Measurements from ENCODE around the gene KBTBD2.
"Not testable (repeated sequence)": the region's sequence is repeated elsewhere in the genome, so short reads cannot be mapped to it uniquely, and the experiment has no call there.

KBTBD2 gene

DNA sequence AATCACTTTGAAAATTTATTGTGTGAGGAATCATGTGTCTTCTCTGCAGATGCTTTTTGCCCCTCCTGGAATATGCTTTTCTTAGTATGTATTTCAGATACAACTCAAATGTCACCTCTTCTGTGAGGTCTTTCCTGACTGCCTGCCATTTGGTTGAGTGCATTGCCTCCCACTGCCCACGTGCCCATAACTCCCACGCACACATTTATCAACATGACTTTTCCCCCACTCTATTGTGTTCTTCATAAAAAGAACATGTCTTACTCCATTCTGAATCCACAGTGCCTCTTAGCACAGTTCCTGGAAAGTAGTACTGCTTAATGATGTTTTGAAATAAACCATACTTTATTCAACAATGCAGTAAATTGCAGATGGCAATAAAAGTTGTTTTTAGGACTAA, 42.9 kb downstream of the KBTBD2 start:
- DNase-seq: not testable (repeated sequence)

DNA sequence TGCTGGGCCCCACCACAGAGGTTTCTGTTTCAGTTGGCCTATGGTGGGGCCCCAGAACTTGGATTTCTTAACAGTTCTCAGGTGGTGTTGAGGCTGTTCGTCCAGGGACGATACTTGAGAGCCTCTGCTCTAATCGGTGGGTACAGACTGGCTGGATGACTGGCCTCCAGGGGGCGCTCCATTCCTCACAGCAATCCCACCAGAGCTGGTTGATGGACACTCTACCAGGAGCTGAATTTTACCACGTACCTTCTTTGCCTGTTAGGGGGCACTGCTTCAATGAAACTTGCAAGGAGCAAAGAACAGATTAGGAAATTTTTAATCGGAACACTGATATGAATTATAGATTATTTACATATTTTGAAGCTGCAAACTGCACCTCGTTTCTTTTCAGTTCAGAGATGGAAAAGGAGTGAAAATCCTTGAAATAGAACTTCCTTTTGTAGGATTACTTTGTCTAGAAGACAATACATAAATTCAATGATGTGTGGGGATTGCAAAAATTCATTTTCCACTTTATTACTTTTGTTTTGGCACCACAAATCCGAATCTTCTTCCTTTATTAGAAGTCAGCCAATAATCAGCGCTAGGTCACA, 44.8 kb downstream of the KBTBD2 start:
- DNase-seq: no peak

DNA sequence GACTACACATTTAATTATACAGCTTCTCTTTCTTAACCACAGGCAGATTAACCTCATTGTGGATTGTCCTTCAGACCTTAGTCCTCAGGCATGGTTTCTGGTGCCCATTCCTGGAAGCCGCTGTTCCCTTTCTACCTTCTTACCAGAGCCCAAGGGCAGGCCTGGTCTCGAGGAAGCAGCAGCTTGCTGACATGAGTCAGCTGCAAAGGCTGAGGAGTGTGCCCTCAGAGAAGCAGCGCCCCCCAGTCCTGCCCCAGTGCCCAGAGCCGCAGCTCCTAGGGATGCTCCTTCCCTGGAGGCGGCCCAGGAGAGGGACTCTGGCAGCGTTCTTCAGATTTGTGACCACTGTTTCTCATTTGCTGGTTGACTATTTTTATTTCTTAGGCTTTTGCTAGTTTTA, 46.8 kb downstream of the KBTBD2 start:
- not testable (repeated sequence) for DNase-seq

DNA sequence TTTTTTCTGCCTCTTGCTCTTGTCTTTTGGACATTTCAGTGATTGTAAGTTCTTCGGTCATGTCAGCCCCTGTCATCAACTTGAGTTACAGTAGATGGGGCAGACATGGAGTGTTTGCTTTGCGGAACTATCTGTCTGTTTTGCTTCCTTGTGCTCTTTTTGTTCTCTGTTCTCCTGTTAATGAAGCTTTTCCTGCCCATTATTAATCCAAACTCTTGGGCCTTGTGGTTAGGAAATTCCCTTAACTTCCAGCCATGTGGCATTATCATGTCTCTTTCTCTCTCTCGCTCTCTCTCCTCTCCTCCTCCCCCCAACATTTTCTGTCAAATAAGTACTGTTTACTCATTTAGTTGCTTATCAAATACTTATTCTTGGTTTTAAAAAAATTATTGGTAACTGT, 47.8 kb downstream of the KBTBD2 start:
- DNase-seq: not testable (repeated sequence)

DNA sequence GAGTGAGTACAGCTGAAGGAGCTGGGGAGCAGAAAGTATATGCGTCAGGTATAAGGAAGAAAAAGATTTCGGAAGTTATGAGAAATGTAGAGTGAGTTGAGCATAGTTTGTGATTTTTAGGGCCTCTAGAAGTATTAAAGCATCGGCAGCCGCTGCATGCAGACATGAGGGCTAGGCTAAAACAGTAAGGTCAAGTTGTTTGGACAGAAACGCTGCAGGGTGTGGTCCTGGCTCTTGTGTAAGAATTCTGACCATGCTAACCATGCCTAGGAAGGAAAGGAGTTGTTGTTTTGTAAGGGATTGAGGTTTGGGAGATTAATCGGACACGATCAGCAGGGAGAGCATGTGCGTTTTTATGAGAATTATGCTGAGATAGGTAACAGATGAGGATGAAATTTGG, 51.7 kb downstream of the KBTBD2 start:
- DNase-seq: not testable (repeated sequence)

DNA sequence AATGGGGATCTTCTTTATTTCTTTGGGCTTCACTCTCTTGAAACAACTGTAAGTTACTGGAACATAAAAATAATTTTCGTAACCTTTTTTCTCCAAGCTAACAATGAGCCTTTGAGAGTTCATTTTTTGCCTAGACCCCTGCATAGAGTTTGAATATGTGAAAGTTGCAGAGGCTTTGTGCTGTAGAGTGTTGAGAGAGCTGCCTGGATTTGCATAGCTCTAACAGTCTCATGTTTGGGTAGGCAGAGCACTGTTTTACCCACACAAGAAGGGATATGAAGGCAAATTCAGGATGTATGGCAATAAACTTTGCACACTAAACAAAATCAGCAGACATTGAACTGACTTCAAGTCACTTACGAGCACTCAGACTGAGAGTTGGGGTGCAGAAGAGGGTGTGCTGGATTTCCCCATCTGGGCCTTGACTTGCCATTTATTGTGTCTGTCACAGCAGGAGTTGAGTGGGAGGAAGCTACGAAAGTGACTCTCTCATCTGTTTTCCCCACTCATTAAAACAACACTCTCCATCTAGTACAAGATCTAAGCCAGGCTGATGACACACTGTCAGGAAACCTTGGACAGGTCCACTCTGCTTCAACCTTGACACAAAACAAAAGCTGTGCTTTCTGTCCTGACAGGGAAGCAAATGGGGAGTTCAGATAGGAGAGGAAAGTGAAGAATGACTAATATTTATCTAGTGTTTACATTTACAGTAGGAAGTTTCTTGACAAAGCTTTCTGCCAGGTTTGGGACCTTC, 62.4 kb downstream of the KBTBD2 start:
- DNase-seq: not testable (repeated sequence)

Data from DMS79 treated with DMSO at 0.1 percent for 48 hours (cell line).